ENCODE measurements around the gene SIAH2. TPM values are rescaled to one million over a fixed set of nuclear protein-coding genes. Genes with fewer than 3 reads are reported as not detected.

SIAH2 gene
- polyA plus RNA-seq, 1 of the 3 experiments (the other 2 are of a cell fraction), result 18.4 TPM

- H3K27ac ChIP-seq (ENCODE audit: low read depth in 2 of 2, low read length in 1 of 2), result no peak overlapping the region
- H3K4me2 ChIP-seq, result no peak overlapping the region
- no peak overlapping the region for H3K9ac ChIP-seq
- no peaks in the 10 kb centered on the region for H3K27me3 ChIP-seq (ENCODE audit: insufficient read depth)
- no peak for TF ChIP-seq EZH2phosphoT487 (IDR thresholded peaks at IDR 0.05; ENCODE audit: borderline replicate concordance, low read depth)
- TF ChIP-seq MEF2A (IDR thresholded peaks at IDR 0.05; ENCODE audit: borderline replicate concordance, low read depth), result no peak
- TF ChIP-seq EP300 (IDR thresholded peaks at IDR 0.05; ENCODE audit: borderline replicate concordance in 1 of 2, low read depth in 1 of 2, low read length in 1 of 2), result no peak
- no peak for TF ChIP-seq IRF3 (IDR thresholded peaks at IDR 0.05; ENCODE audit: low read depth, low read length)
- TF ChIP-seq USF1 (IDR thresholded peaks at IDR 0.05; ENCODE audit: borderline replicate concordance, low read depth), result no peak
- no peak for TF ChIP-seq JUND (IDR thresholded peaks at IDR 0.05)
- no peak for TF ChIP-seq SIN3A (IDR thresholded peaks at IDR 0.05; ENCODE audit: borderline replicate concordance, low read depth, low read length)
- no peak for TF ChIP-seq TEAD4 (IDR thresholded peaks at IDR 0.05; ENCODE audit: borderline replicate concordance, insufficient read depth)
- TF ChIP-seq REST (IDR thresholded peaks at IDR 0.05; ENCODE audit: low read depth, low read length), result no peak
- TF ChIP-seq FOXM1 (IDR thresholded peaks at IDR 0.05; ENCODE audit: low read depth), result no peak
- no peak for TF ChIP-seq ZBTB33 (IDR thresholded peaks at IDR 0.05; ENCODE audit: borderline replicate concordance, low read depth)
- no peak for TF ChIP-seq NFIC (IDR thresholded peaks at IDR 0.05; ENCODE audit: borderline replicate concordance)
- TF ChIP-seq FOXJ3 (CRISPR knock-in tag; IDR thresholded peaks at IDR 0.05), result no peak
- TF ChIP-seq PBX3 (IDR thresholded peaks at IDR 0.05), result no peak
- no peak for TF ChIP-seq GABPA (IDR thresholded peaks at IDR 0.05; ENCODE audit: low read depth)
- no peak for TF ChIP-seq GATA2 (CRISPR knock-in tag; IDR thresholded peaks at IDR 0.05)
- no peak for TF ChIP-seq RCOR1 (IDR thresholded peaks at IDR 0.05; ENCODE audit: low read length)
- no peak for TF ChIP-seq MAX (IDR thresholded peaks at IDR 0.05; ENCODE audit: low read depth)
- no peak for TF ChIP-seq CHD2 (IDR thresholded peaks at IDR 0.05; ENCODE audit: low read length, partially characterized antibody)
- H3K9me3 ChIP-seq, result no peaks in the 10 kb centered on the region
- H3F3A ChIP-seq (replicated peaks; ENCODE audit: insufficient read depth), result no peaks in the 10 kb centered on the region
- H3K4me1 ChIP-seq (ENCODE audit: control insufficient read depth in 1 of 2, insufficient read depth in 2 of 2, low read depth in 1 of 2, low read length in 1 of 2), result peaks cover 3 to 28% of the 10 kb centered on the region in 2 experiments; a peak in 3 of 4 replicates
- no peak for DNase-seq
- ChIA-PET CTCF (interaction anchor here (3.3 kb wide), 1 partner anchor 17 kb away, joined by 12 read pairs; no protein-coding TSS in a partner anchor), POLR2A (no interaction called here)
- H4K20me1 ChIP-seq (ENCODE audit: insufficient read depth), result peaks cover 12% of the 10 kb centered on the region
- WGBS (ENCODE audit: low lambda C conversion rate), result 58% methylated on average over 4 of the region's 4 CpGs
- no peak overlapping the region for H3K4me3 ChIP-seq (ENCODE audit: low read depth in 2 of 2, low read length in 1 of 2)
- peaks cover 9 to 17% of the 10 kb centered on the region in 2 experiments for H3K36me3 ChIP-seq (replicated peaks in 1 of 2; ENCODE audit: control insufficient read depth in 1 of 2, insufficient read depth in 2 of 2, low read length in 1 of 2)
- H2AFZ ChIP-seq (ENCODE audit: low read depth), result no peak overlapping the region
- H3K9me2 ChIP-seq, result no peaks in the 10 kb centered on the region
- peaks cover 23% of the 10 kb centered on the region for H3K79me2 ChIP-seq (ENCODE audit: insufficient read depth)
Observed at GRCh38 chr3:150738688-150739087, 24.3 kb downstream of the SIAH2 start.
